NCI-H526 treated with DMSO at 0.1 percent for 48 hours (cell line): ENCODE results near the gene KCNJ6.

Experiments
- DNase-seq: peaks from one replicate; lab custom pipeline; 2025; lab: John Stamatoyannopoulos, UW

Gene KCNJ6

DNA sequence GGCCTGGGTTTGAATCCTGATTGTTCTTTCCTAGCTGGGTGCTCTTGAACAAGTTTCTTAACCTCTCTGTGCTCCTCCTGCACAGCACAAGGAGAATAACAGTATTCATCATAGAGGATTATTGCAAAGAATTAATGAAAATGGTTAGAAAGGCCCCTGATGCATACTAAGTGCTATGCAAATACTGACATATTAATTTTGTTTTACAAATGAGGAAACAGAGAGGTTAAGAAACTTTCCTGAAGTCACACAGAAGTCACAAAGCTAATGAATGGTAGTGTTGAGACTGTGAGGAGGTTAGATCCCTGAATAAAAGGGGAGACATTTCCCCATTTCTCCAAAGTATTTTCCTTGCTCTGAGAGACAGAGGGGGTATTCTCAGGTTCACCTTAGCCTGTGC is 99.0 kb downstream of the KCNJ6 start:
- no peak for DNase-seq

DNA sequence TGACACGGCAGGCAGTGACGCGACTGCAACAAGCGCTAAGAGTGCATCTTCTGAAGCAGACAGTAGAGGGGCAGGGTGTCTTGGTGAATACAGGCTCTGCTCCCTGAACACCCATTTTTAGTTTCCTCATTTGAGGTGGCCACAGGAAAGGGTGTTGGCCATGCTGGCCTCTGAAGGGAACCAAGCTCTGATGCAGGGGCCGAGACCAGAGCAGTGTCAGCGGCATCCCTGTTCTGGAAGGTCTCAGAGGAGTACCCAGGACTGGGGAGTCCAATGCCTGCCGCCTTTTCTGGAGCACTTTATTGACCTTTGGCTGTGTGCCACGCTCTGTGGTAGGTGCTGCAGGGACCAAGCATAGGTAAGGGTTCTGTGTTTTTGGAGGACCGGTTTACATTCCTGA is 100.4 kb downstream of the KCNJ6 start:
- no peak for DNase-seq

DNA sequence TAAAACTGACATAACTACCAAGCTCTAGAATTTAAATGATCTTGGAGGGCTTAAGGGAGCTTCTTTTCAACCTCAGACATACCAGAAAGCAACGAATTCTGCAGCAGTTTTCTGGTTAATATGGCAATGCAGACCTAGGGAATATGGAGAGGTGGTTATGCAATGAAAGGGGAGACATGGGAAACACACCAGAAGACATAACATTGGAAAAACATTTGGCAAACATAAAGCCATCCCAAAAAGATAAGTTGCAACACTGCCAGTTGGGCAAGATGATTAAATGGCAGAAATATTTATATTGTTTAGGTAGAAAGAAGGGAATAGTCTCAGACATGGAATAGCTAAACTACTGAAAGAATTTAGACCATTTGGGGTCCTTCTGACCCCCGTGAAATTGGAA is 104.5 kb downstream of the KCNJ6 start:
- no peak for DNase-seq

DNA sequence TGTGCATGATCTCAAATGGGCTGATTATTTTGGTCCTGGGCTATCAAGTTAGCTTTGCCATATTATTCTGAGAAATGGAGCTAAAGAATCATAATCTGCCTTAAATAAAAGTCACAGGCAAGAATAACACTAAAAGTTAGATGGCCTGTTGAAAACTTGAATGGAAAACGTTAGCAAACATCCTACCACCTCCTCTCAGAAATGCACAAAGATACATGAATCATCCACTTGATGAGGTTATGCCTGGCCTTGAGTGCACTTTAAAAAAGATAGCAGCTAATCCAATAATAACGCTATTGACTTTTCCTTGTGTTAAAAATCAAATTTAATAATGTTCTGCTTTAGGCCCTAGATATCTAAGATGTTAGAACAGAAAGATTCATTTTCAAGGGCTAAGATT is 108.0 kb downstream of the KCNJ6 start:
- DNase-seq = no peak

DNA sequence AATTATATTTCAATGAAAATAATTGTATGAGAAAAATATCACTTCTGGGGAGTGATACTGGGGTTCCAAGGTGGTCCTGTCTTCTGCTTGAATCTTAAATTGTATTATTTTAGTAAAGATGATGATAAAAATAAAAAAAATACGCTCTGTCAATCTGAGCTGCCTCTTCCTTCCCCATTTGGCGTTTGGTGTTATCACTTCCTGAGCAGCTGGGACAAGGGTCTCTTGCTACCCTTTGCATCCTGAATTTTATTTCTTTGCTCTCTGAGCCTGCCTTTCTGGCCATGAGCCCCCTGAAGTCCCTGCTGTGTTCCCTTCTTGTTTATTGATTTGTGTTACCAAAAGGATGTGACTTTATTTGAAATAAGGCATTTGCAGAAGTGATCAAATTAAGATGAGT is 111.0 kb downstream of the KCNJ6 start:
- DNase-seq = no peak

DNA sequence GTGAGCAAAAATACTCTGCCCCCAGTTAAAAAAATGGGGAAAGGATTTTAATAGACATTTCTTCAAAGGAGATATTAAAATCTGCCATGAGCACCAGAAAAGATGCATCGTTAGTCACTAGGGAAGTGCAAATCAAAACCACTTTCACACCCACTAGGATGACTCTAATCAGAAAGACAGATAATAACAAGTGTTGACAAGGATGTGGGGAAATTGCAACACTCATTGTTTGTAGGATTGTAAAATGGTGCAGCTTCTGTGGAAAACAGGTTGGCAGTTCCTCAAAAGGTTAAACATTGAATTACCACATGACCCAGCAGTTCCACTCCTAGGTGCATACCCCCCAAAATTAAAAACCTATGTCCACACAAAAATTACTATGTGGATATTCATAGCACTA is 112.3 kb downstream of the KCNJ6 start:
- no peak for DNase-seq

DNA sequence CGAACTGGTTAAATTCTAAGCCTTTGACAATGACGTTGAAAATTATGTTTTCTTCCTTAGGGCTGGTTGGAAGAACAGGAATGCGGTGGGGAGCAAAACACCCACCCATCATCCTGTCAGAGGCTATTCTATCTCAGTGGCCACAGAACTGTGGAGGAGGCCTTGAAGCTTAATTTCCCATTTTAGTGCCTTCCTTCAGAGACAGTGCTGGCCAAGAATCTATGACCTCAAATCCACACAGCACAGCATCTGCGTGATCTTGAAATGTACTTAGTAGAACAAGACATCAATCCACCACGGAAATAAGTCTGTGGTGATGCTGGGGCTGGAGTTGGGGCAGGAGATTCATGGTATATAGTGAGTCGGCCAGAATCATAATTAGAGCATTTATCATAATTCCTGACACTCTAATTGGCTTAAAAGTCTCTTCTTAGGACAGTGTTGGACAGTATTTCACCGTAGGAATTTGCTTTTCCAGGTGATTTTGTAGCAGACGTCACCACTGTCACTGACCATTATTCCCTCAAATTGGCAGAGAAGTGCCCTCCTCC is 113.1 kb downstream of the KCNJ6 start:
- DNase-seq = no peak

DNA sequence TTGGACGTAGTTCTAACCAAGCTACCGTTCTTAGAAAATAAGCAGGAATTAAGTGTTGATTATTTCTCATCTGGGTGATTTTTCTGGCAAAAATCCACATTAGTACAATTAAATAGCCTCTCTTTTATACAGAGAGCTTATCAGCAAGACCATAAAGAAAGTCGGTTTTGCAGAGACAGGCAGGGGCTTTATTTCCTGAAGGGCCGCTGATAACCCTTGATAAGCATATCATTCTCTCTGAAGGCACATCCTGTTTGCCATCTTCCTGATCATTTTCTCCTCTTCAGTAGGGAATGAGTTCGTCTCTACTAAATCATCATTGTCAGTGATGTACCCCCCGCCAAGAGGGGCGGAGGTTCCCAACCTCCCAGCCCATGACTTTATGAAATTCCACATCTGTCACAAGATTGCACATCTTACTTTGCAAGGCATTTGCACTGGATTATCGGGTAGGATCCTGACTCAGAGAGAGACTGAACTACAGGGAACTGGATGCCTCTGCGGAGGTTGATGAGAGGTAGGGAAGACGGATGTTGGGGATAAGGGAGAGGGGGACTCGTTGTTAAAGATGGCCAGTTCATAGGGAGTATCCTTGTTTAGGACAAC is 115.7 kb downstream of the KCNJ6 start:
- DNase-seq = no peak

DNA sequence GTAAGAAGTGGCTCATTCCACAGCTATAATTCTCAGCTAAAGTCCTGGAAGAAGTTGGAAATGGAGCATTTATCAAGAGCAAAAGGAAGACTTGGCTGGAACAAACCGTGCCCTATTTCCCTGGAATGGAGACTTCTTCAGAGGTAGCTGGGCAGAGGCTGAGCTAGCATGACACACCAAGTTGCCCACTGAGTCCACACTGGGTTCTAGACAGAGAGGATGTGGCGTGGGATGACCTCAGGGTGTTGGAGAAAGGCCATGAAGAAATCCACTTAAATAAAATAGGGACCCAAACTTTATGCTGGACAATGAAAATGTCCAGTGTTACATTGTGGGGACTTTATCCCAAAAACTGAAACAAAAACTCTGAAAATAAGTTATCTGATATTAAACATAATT is 116.2 kb downstream of the KCNJ6 start:
- DNase-seq = no peak

DNA sequence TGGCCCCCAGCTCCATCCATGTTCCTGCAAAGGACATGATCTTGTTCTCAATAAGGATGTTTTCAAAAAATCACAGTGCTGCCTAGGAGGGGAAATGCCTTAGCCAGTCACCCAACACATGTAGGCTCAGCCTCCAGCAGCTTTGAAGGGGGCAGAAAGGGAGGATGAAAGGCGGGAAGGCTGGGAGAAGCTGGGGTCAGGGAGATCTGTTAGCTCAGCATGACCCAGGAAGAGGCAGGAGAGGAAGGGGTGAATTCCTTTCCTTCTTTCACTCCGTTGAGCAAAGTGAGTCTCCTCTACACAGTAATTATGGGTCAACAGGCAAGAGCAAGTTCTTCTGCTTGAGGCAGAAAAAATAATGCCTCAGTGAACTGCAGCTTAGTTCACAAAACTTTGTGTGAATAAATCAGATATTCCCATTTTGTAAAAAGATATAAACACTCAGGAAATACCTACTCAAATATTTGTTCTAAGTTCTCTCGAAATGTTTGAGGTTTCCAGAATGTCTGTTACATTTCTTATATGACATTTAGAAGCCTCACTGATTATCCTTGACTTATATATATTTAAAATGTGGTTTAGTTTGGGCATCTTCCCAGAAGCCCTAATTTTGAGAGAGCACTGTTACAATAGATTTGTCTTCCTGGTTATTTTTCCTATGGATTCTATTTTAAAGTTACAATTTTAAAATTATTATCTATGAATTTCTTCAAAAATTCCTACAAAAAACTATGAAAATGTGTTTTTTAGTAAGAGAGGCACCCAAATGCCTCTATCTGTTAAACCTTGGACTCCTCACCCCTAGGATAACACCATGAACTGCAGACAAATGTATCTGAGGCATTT is 116.8 kb downstream of the KCNJ6 start:
- no peak for DNase-seq

DNA sequence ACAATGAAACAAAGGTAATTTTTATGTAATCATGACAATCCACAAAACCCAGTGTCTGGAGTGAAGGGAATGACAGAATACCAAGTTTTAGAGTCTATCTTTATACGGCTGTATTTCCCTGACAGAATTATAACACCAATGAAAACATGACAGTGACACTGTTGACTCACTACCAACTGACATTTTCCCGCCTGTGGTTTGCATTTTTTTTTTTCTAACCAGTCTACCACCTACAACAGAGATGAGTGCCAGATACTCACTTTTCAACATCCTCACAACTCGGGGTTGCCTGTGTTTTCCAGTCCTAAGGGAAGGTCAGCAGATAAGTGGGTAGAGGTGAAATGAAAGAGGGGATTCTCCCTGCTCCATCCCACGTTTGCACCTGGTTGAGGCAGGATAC is 118.9 kb downstream of the KCNJ6 start:
- DNase-seq = no peak

DNA sequence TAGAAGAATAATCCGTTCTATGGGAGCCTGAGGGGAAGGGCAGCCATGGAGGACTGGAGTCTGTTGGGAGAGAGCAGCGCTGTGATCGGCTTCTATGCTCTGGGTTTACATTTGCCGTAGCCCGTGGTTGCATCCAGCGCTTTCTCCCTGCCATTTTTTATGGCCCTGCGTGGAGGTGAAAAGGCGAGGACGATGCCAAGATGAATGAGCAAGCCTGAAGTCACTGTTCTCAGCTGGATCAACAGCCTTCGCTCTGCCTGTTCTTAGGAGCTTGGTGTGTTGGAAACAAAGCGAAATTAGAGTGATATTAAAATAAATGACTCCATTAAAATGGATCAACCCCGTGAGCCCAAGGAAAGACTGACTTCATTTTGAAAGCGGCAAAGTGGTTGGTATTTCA is 120.2 kb downstream of the KCNJ6 start:
- DNase-seq = no peak

DNA sequence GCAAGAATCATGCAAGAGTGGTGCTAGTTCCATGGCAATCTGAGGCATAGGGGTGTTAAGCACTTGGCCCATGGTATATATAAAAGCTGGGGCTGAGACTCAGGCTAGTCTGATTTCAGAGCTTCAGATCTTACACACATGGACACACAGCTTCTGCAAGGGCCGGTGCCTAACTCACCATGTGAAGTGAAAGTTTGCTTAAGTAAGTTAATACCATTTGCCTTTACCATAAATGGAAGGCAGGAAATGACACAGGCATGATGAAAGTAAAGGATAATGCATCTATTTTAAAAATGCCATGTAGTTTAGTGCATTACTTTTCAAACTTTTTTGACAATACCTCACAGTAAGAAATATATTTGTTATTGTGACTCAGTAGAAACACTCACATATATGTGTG is 122.6 kb downstream of the KCNJ6 start:
- no peak for DNase-seq

DNA sequence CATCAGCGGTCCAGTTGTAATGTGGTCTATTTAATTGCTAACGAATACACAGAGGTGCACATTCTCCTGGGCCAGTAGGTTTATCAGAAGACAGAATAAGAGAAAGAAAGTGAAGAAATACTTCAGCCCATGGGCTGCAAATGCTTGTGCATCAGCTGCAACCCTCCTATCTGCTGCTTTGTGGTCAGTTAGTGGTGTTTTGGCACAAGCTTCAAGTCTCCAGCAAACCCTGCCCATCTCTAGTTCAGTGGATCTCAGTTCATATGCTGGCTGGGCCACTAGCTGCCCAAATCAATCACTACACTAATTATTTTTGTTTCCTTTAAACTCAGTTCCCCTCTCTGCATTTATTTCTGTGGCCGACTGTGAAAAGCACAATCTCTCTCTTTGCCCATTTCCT is 124.2 kb downstream of the KCNJ6 start:
- no peak for DNase-seq

DNA sequence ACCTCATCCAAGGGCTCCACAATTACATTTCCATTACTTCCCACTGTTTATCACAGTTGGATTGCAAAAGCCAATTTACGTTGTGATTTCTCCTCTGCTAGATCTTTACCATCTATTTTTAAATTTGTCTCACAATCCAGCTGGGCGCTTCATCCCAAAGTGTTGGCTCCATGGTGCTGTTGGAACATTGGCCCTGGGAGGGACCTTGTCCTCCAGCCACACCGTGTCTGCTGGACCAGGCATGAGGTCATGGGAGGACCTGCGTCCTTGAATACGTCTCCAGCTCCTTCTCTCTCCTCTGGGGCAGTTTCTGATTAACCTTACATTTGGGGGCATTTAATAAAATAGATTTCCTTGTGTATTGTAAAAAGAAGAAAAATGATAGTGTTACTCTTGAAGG is 125.4 kb downstream of the KCNJ6 start:
- DNase-seq = no peak

DNA sequence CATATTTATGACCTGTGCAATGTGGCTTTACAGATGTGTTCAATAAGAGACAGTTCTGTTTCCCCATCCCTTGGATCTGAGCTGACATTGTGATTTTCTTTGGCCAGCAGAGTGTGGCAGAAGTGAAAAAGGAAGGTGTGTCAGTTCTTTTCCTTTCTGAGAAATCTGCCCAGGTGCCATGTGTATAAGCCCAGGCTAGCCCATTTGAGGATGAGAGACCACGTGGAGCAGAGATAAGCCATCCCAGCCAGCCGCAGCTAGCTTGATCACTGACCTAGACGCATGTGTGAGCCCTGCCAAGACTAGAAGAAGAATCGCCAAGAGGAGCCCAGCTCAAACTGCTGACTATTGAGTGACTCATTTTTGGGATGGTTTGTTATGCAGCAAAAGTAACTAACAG is 127.8 kb downstream of the KCNJ6 start:
- no peak for DNase-seq

DNA sequence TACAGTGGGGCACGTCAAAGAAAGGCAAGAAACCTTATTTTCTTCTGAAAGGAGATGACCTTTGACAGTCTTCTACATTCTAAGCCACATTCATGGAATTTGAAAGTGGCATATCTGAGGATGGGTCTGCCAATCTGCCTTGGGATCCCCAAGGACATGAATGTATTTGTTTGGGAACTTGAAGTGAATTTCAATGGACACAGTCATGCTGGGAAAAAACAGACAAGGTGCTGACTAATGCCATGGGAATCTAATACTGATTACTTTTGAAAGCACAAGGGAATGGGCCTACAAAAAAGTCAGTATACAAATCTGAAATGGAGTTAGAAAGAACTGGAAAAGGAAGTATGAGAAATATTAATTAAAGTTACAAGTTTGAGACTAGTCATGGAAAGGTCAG is 128.8 kb downstream of the KCNJ6 start:
- no peak for DNase-seq

DNA sequence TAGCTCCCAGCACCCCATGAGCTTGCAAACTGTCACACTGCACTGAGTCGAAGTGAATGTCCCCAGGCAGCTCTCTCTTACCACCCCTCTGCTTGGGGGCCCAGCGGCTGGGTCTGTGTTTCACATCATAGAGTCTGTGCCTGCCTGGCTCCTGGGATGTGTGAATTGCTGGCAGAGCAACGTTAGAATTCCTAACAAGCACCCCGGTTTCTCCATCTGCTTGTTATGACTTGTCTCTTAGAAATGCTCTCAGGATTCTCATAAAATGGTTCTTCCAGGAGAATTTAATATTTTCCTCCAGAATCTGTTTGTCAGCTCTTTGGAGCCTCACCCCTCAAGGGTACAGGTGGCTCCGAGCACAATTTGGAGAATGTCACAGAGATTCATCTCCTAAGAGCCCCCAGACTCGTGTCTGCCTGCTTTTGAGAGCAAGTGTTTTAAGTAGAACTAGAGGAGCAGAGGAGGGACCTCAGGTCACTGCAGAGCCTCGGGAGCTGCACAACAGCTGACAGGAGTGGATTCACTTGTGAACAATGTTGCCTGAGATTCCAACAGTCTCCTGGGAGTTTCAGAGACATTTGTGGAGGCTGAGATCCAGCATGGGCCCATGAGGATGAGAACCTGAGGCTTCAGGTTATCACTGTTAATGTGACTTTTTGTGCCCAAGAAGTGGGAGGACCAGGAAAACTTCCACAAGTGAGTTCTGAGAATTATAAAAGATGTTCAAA is 131.5 kb downstream of the KCNJ6 start:
- DNase-seq = no peak

DNA sequence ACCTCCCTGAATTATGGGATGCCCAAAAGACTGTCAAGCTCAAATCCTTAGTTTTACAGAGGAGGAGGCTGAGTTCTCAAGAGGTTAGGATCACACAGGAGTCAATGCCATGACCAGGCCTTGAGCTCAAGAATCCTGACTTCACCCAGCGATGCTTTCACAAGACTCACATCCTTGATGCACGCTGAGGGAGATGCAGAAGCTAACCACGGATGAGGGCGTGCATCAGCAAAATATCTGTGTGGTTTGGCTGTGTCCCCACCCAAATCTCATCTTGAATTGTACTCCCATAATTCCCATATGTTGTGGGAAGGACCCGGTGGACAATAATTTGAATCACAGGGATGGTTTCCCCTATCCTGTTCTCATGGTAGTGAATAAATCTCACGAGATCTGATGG is 133.2 kb downstream of the KCNJ6 start:
- DNase-seq = no peak

DNA sequence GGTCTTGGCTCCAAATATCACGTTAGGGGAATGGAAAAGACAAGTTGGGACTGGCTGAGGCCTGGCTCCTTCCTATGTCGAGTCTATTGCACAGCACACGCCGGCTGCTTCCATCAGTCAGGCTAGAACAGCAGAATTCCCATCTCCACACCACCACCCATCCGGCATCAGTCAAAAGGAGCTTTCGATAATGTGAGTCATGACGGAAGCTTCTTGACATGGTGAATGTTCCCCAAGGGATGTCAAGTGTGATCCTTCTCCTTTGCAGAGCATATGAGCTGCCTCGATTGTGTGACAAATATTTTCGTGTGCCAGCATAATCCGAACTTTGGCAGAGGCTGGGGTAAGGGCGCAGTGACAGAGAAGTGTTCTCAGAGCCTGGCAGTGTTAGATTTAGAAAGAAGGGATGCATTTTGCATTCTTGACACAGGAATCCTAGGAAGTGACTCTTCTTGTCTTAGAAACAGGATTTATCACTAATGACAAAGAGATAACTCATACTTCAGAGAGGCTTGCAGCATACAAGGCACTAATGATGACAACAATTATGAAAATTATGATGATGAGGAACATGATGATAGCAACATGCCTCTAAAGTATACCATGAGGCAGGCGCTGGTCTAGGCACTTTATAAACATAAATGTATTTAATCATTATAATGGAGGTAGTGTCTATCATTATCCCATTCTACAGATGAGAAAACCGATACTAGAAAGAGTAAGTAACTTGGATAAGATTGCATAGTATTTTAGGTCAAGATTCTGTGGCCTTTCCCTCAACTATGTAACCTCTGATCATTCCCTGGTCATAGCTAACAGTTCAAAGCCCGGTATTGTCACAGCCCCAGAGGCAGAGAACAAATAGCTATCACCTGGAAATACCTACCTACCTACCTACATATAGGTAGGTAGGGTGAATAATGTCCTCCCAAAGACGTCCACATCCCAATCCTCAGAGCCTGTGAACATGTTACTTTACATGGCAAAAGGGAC is 135.0 kb downstream of the KCNJ6 start:
- no peak for DNase-seq

DNA sequence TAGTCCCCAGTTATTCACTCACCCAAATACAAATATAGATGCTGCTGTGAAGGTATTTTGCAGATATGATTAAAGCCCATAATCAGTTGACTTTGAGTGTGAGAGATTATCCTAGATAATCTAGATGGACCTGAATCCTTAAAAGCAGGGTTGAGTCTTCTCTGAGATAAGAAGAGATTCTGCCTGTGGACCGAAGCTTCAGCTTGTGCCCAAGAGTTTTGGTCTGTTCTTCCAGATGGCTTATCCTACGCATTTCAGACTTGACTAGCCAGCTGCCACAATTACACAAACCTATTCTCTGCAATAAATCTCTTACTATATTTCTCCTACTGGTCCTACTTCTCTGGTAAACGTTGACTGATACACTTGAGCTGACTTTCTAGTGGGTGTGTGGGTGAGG is 145.1 kb downstream of the KCNJ6 start:
- no peak for DNase-seq

DNA sequence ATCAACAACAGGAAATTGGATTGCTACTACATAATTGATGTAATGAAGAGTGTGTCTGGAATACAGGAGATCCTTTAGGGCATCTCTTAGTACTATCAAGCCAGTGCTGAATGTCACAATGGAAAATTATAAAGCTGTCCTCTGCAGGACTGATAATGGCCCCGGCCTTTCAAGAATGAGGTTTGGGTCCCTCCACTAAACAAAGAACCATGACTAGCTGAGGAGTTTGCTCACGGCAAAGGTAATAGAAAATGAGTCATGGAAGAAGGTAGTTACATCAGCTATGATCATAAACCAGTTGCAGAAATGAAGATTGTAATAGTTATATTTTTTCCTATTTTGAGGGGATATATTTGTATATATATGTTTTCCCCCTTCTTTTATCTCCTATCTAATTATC is 145.8 kb downstream of the KCNJ6 start:
- DNase-seq = no peak
